IMR-90 (cell line): Measurements from ENCODE around the gene CGN. TPM values are rescaled to one million over a fixed set of nuclear protein-coding genes. Genes with fewer than 3 reads are reported as not detected.

Source experiments
- ATAC-seq: fragments of 200-7000 bp; cut with Tn5 transposase; 2 replicates; pipeline ENCODE4 v1.9.1; 2020; ENCODE audit warnings: low read depth, mild to moderate bottlenecking, moderate library complexity
- BruUV-seq: library from RNA; stranded (reverse); fragments of 400-500 nt; replicated peaks from 2 replicates; lab custom pipeline; 2021; lab: Mats Ljungman, UMichigan
- CTCF ChIA-PET: fragments of 300-600 bp; formaldehyde crosslinking; extraction: SDS; loops from one replicate; lab custom pipeline; 2021; ENCODE audit warnings: antibody characterized with exemption; lab: Yijun Ruan, JAX
- POLR2A ChIA-PET: fragments of 300-600 bp; sonication (Branson Sonifier 250); formaldehyde crosslinking; loops from one replicate; lab custom pipeline; 2022; ENCODE audit warnings: antibody characterized with exemption; ENCODE audit not compliant: unreplicated experiment; lab: Charles Lee
- DNase-seq: peaks from one replicate; pipeline ENCODE4 v3.0.0; 2013
- H2AFZ ChIP-seq: replicated peaks from 2 replicates; pipeline ENCODE3; 2013; ENCODE audit warnings: low read length, mild to moderate bottlenecking; ENCODE audit not compliant: poor library complexity
- H2AK5ac ChIP-seq: 2 replicates; pipeline ENCODE4 v1.6.1; 2013; ENCODE audit warnings: low read depth, low read length, inconsistent platforms
- H2AK9ac ChIP-seq: replicated peaks from 2 replicates; pipeline ENCODE3; 2013; ENCODE audit warnings: mild to moderate bottlenecking, low read depth, low read length, moderate library complexity; ENCODE audit not compliant: poor library complexity
- H2BK120ac ChIP-seq: 2 replicates; pipeline ENCODE4 v1.6.1; 2013; ENCODE audit warnings: low read depth, low read length, inconsistent platforms
- H2BK15ac ChIP-seq: 3 replicates; pipeline ENCODE4 v1.6.1; 2013; ENCODE audit warnings: low read depth, low read length, inconsistent platforms
- H2BK20ac ChIP-seq: 2 replicates; pipeline ENCODE4 v1.6.1; 2013; ENCODE audit warnings: low read depth, mild to moderate bottlenecking, inconsistent platforms, low read length, moderate library complexity
- H2BK5ac ChIP-seq: 2 replicates; pipeline ENCODE4 v1.6.1; 2013; ENCODE audit warnings: mild to moderate bottlenecking, low read depth, low read length, inconsistent platforms; ENCODE audit not compliant: poor library complexity, severe bottlenecking
- H3K14ac ChIP-seq: replicated peaks from 2 replicates; pipeline ENCODE4 v1.6.1; 2013; ENCODE audit warnings: low read depth, low read length, inconsistent platforms
- H3K18ac ChIP-seq: 2 replicates; pipeline ENCODE4 v1.6.1; 2013; ENCODE audit warnings: low read depth, low read length, control low read depth
- H3K23ac ChIP-seq: 2 replicates; pipeline ENCODE4 v1.6.1; 2013; ENCODE audit warnings: low read depth, low read length, inconsistent platforms
- H3K27ac ChIP-seq: 2 replicates; pipeline ENCODE4 v1.5.1; 2013; ENCODE audit warnings: mild to moderate bottlenecking, control low read depth, low read length; ENCODE audit not compliant: insufficient read depth
- H3K27me3 ChIP-seq: 2 replicates; pipeline ENCODE4 v1.6.1; 2013; ENCODE audit warnings: low read length; ENCODE audit not compliant: control insufficient read depth, insufficient read depth
- H3K36me3 ChIP-seq: 2 replicates; pipeline ENCODE4 v1.6.1; 2013; ENCODE audit warnings: low read length, mixed read lengths; ENCODE audit not compliant: control insufficient read depth, insufficient read depth
- H3K4ac ChIP-seq: 2 replicates; pipeline ENCODE4 v1.6.1; 2013; ENCODE audit warnings: low read depth, low read length, inconsistent platforms
- H3K4me1 ChIP-seq: 2 replicates; pipeline ENCODE4 v1.6.1; 2013; ENCODE audit warnings: low read length, mixed read lengths; ENCODE audit not compliant: control insufficient read depth, insufficient read depth
- H3K4me2 ChIP-seq: 2 replicates; pipeline ENCODE4 v1.6.1; 2013; ENCODE audit warnings: low read depth, mild to moderate bottlenecking, control low read depth, low read length, moderate library complexity
- H3K4me3 ChIP-seq: 2 replicates; pipeline ENCODE4 v1.5.1; 2013; ENCODE audit warnings: low read depth, mild to moderate bottlenecking, control low read depth, low read length, moderate library complexity; ENCODE audit not compliant: insufficient read depth
- H3K56ac ChIP-seq: 2 replicates; pipeline ENCODE4 v1.6.1; 2013; ENCODE audit warnings: low read length, inconsistent platforms; ENCODE audit not compliant: insufficient read depth; ENCODE audit errors: extremely low read depth
- H3K79me1 ChIP-seq, 2 experiments: 2 replicates each; pipeline ENCODE4 v1.6.1; 2013; ENCODE audit warnings: low read length in 2 of 2, inconsistent platforms in 1 of 2, low read depth in 1 of 2
- H3K9ac ChIP-seq: 2 replicates; pipeline ENCODE4 v1.6.1; 2013; ENCODE audit warnings: low read depth, low read length, control low read depth
- H3K9me1 ChIP-seq: 2 replicates; pipeline ENCODE4 v1.6.1; 2013; ENCODE audit warnings: low read length, inconsistent platforms; ENCODE audit not compliant: insufficient read depth
- H3K9me3 ChIP-seq: 2 replicates; pipeline ENCODE4 v1.6.1; 2013; ENCODE audit warnings: low read length; ENCODE audit not compliant: control insufficient read depth, insufficient read depth
- H4K20me1 ChIP-seq: 2 replicates; pipeline ENCODE4 v1.6.1; 2013; ENCODE audit warnings: low read length, inconsistent platforms; ENCODE audit not compliant: insufficient read depth
- H4K5ac ChIP-seq: 2 replicates; pipeline ENCODE4 v1.6.1; 2013; ENCODE audit warnings: mild to moderate bottlenecking, low read depth, low read length, control low read depth
- H4K8ac ChIP-seq, 2 experiments: 2 replicates each; pipeline ENCODE4 v1.6.1; 2013; ENCODE audit warnings: low read depth in 2 of 2, low read length in 2 of 2, control low read depth in 1 of 2, inconsistent platforms in 1 of 2
- H4K91ac ChIP-seq: 2 replicates; pipeline ENCODE4 v1.6.1; 2013; ENCODE audit warnings: low read depth, low read length, inconsistent platforms; ENCODE audit not compliant: insufficient read depth
- CHD1 ChIP-seq: IDR thresholded peaks from 2 replicates; pipeline ENCODE4 v1.6.1; 2012; ENCODE audit warnings: low read depth, low read length, improper control_type of control experiment
- ELK1 ChIP-seq: fragments of 150-350 bp; IDR thresholded peaks from 2 replicates; pipeline ENCODE4 v1.6.1; 2016; ENCODE audit warnings: low read depth, mild to moderate bottlenecking, low read length, moderate library complexity, borderline replicate concordance
- MAZ ChIP-seq: IDR thresholded peaks from 2 replicates; pipeline ENCODE4 v1.6.1; 2012; ENCODE audit warnings: low read depth, mild to moderate bottlenecking, low read length, improper control_type of control experiment, moderate library complexity, borderline replicate concordance
- MXI1 ChIP-seq: IDR thresholded peaks from 2 replicates; pipeline ENCODE4 v1.6.1; 2012; ENCODE audit warnings: low read depth, mild to moderate bottlenecking, low read length, moderate library complexity, borderline replicate concordance
- NFE2L2 ChIP-seq: fragments of 150-350 bp; IDR thresholded peaks from 2 replicates; pipeline ENCODE4 v1.6.1; 2016; ENCODE audit warnings: low read depth, mild to moderate bottlenecking, low read length
- POLR2A ChIP-seq: IDR thresholded peaks from 2 replicates; pipeline ENCODE4 v1.6.1; 2012; ENCODE audit warnings: mild to moderate bottlenecking, low read depth, low read length
- WGBS, 2 experiments: methylation state at CpG; one replicate each; pipeline versions ENCODE4 v1.1.5 to v1.1.7; 2013; ENCODE audit warnings: missing lambda C conversion rate in 2 of 2; ENCODE audit not compliant: insufficient read length in 1 of 2; ENCODE audit errors: extremely low coverage in 2 of 2; 5-methylcytosine and 5-hydroxymethylcytosine counted together
- dilution Hi-C: fragments of 300-500 bp; cut with HindIII; formaldehyde crosslinking; loops from one replicate; pipeline ENCODE4 v1.14.3; 2018; ENCODE audit warnings: low sequenced_read_pairs; ENCODE audit not compliant: unreplicated experiment
- in situ Hi-C: fragments of 300-500 bp; cut with MboI; formaldehyde crosslinking; loops from 3 replicates; pipeline ENCODE4 v1.14.3; 2019; ENCODE audit warnings: low sequenced_read_pairs, inconsistent platforms, mixed read lengths
- intact Hi-C: fragments of 100-400 bp; cut with micrococcal nuclease; formaldehyde crosslinking; loops from 2 replicates; pipeline ENCODE4 v1.10.0; 2022
- polyA plus RNA-seq, 3 experiments: library from polyadenylated mRNA; depleted of rRNA; stranded (reverse); fragments of >200 nt; gene quantifications; 2 replicates each; pipeline ENCODE4 v1.2.3, GENCODE V29; 2012; ENCODE audit warnings: low replicate concordance in 1 of 3
- total RNA-seq: library from RNA; depleted of rRNA; stranded (reverse); fragments of >200 nt; gene quantifications from 2 replicates; pipeline ENCODE4 v1.2.3, GENCODE V29; 2012

CGN gene
- total and polyA plus RNA-seq, 2 of the 4 experiments (the other 2 are of a cell fraction) = 0.34 to 0.36 TPM

GRCh38 chr1:151540021-151540981 lies 29.1 kb downstream of the CGN start, which contains the start of gene TUFT1:
Gene TUFT1 (plus strand): TSS chr1:151540309. CDS start chr1:151540367, 58 bp downstream.
- H2AK5ac ChIP-seq = peak within 1 kb of the TSS; percentile 54
- peak within 1 kb of the TSS; percentile 80; the same call in 1 of the 3 replicates for H2BK15ac ChIP-seq
- peaks cover 16% of the 10 kb centered on the region for H4K20me1 ChIP-seq
- peak within 1 kb of the TSS; percentile 14 for H4K5ac ChIP-seq
- peaks cover 34% of the 10 kb centered on the region for H3K9me1 ChIP-seq
- peak within 1 kb of the TSS; percentile 93 for H2AK9ac ChIP-seq
- H3K14ac ChIP-seq = peak within 1 kb of the TSS; percentile 80
- peak within 1 kb of the TSS; percentile 92 for H2AFZ ChIP-seq
- WGBS, 2 experiments = 0% methylated on average over 48 of the region's 70 CpGs; no CpG with 5 or more reads in 1 of the 2 experiments
- peak within 1 kb of the TSS; percentile 51 for H2BK5ac ChIP-seq
- intact Hi-C loops = loop anchor here (2.0 to 10.0 kb wide), 3 partner anchors 82 to 294 kb away; partner anchors contain the start of genes C2CD4D, PI4KB, POGZ and RORC
- no peaks in the 10 kb centered on the region for H3K27me3 ChIP-seq
- H3K9ac ChIP-seq = peak within 1 kb of the TSS; percentile 60
- in situ Hi-C loops = loop anchor here (10.0 kb wide), 1 partner anchor 454 kb away; the partner anchor contains the start of gene S100A10
- H2BK20ac ChIP-seq = peak within 1 kb of the TSS; percentile 75
- H3K23ac ChIP-seq = peak within 1 kb of the TSS; percentile 82
- peak; percentile 89 for DNase-seq
- ATAC-seq = peak; percentile 86
- no peaks in the 10 kb centered on the region for H3K9me3 ChIP-seq
- H3K56ac ChIP-seq = peak within 1 kb of the TSS; percentile 66; the same call in 1 of the 2 replicates
- H3K27ac ChIP-seq = peak within 1 kb of the TSS; percentile 35
- peak within 1 kb of the TSS; percentile 82 for H3K4ac ChIP-seq
- BruUV-seq = no TSS peak
- POLR2A ChIA-PET = no interaction called here
- peak within 1 kb of the TSS; percentile 83 for H3K4me2 ChIP-seq
- H4K91ac ChIP-seq = peak within 1 kb of the TSS; percentile 58
- peaks cover 28% of the 10 kb centered on the region for H3K4me1 ChIP-seq
- H3K36me3 ChIP-seq = no peaks in the 10 kb centered on the region
- H3K79me1 ChIP-seq = peaks cover 8 to 54% of the 10 kb centered on the region in 2 experiments; a peak in 3 of 4 replicates
- H2BK120ac ChIP-seq = peak within 1 kb of the TSS; percentile 61
- H3K18ac ChIP-seq = peak within 1 kb of the TSS; percentile 36
- peak within 1 kb of the TSS; percentile 73 for H3K4me3 ChIP-seq
- CTCF ChIA-PET = interaction anchor here (0.6 to 1.1 kb wide), 3 partner anchors 99 to 194 kb away, joined by 3 to 4 read pairs (median 3); no protein-coding TSS in a partner anchor
- peak within 1 kb of the TSS; percentile 19 to 59; a peak in 1 of 4 replicates for H4K8ac ChIP-seq
- TF ChIP-seq NFE2L2 (no peak), POLR2A (peak; percentile 98), ELK1 (no peak), MXI1 (peak; percentile 53), MAZ (peak; percentile 71; the same call in 1 of the 2 replicates), CHD1 (peak; percentile 61; the same call in 1 of the 2 replicates)
- dilution Hi-C loops = no loop called here
